H7 (cell line): ENCODE measurements around the gene ETS2. TPM values are rescaled to one million over a fixed set of nuclear protein-coding genes. Genes with fewer than 3 reads are reported as not detected.
"Not testable (repeated sequence)": the region's sequence is repeated elsewhere in the genome, so short reads cannot be mapped to it uniquely, and the experiment has no call there.

Source experiments
- DNase-seq: peaks from one replicate; pipeline ENCODE4 v3.0.0; 2012
- H3K27me3 ChIP-seq: 2 replicates; pipeline ENCODE4 v1.6.0; 2011; ENCODE audit warnings: mild to moderate bottlenecking, low read length; ENCODE audit not compliant: control insufficient read depth, insufficient read depth
- H3K36me3 ChIP-seq: replicated peaks from 2 replicates; pipeline ENCODE4 v1.5.1; 2011; ENCODE audit warnings: low read length; ENCODE audit not compliant: control insufficient read depth, insufficient read depth
- H3K4me3 ChIP-seq: 2 replicates; pipeline ENCODE4 v1.5.1; 2011; ENCODE audit warnings: low read depth, mild to moderate bottlenecking, control low read depth, low read length, moderate library complexity; ENCODE audit not compliant: insufficient read depth
- total RNA-seq: library from RNA; depleted of rRNA; stranded (reverse); fragments of >200 nt; shearing (Covaris generic); gene quantifications from 2 replicates; pipeline ENCODE4 v1.2.3, GENCODE V29; 2014

ETS2 gene
- total RNA-seq, 1 experiment from 2014 or later: 47.9 TPM

DNA sequence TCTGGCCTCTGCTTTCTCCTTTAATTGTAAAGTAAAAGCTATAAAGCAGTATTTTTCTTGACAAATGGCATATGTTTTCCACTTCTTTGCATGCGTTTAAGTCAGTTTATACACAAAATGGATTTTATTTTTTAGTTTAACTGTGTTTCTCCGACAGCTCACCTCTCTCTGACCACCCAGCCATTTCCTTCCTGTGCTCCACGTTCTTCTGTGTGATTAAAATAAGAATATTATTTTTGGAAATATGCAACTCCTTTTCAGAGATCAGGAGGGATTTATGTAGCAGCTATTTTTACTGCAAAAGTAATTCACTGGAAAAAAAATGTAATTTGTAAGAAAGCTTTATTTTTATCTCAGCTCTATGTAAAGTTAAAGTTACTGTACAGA is 18.0 kb downstream of the ETS2 start:
- no peak for DNase-seq
- Histone ChIP-seq H3K4me3 (no peak overlapping the region), H3K36me3 (peaks cover 36% of the 10 kb centered on the region), H3K27me3 (no peaks in the 10 kb centered on the region)

- Histone ChIP-seq H3K4me3 (no peak overlapping the region), H3K27me3 (no peaks in the 10 kb centered on the region), H3K36me3 (peaks cover 34% of the 10 kb centered on the region)
- no peak for DNase-seq
These were observed 18.5 kb downstream of the ETS2 start for GRCh38 chr21:38824124-38824822.

- no peaks in the 10 kb centered on the region for H3K27me3 ChIP-seq
- no peak for DNase-seq
- H3K36me3 ChIP-seq: peaks cover 25% of the 10 kb centered on the region
- H3K4me3 ChIP-seq: no peak overlapping the region
These were observed 19.5 kb downstream of the ETS2 start for GRCh38 chr21:38825269-38825668.

GRCh38 chr21:38825921-38826320 is 20.2 kb downstream of the ETS2 start:
- Histone ChIP-seq H3K4me3 (no peak overlapping the region), H3K36me3 (peaks cover 19% of the 10 kb centered on the region), H3K27me3 (no peaks in the 10 kb centered on the region)
- no peak for DNase-seq

GRCh38 chr21:38828111-38828510 is 22.4 kb downstream of the ETS2 start:
- H3K27me3 ChIP-seq, H3K4me3 ChIP-seq, DNase-seq, H3K36me3 ChIP-seq: not testable (repeated sequence)

GRCh38 chr21:38830671-38831525 is 25.2 kb downstream of the ETS2 start:
- Histone ChIP-seq H3K4me3 (no peak overlapping the region), H3K36me3 (no peaks in the 10 kb centered on the region), H3K27me3 (no peaks in the 10 kb centered on the region)
- DNase-seq: no peak

- Histone ChIP-seq H3K27me3 (no peaks in the 10 kb centered on the region), H3K4me3 (no peak overlapping the region), H3K36me3 (no peaks in the 10 kb centered on the region)
- no peak for DNase-seq
These were observed 26.1 kb downstream of the ETS2 start for GRCh38 chr21:38831526-38832467.

DNA sequence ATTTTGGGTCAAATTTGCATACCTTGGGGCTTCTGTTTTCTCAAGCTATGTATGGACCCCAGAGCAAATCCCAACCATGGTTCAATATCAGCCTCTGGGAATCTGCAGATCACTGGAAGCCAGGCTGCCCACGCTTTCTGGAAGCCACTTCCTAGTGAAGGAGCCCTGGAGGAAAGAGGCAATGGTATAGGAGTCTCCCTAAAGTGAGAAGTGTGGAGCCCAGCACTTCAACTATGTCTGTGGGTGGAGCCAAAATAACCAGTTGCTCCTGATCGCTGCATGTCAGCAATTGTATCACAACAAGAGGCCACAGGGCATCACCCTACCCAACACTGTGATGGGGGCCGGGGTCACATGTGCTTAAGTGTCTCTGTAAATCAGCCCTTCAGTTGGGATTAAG is 26.9 kb downstream of the ETS2 start:
- no peak overlapping the region for H3K4me3 ChIP-seq
- DNase-seq: no peak
- no peaks in the 10 kb centered on the region for H3K27me3 ChIP-seq
- no peaks in the 10 kb centered on the region for H3K36me3 ChIP-seq

DNA sequence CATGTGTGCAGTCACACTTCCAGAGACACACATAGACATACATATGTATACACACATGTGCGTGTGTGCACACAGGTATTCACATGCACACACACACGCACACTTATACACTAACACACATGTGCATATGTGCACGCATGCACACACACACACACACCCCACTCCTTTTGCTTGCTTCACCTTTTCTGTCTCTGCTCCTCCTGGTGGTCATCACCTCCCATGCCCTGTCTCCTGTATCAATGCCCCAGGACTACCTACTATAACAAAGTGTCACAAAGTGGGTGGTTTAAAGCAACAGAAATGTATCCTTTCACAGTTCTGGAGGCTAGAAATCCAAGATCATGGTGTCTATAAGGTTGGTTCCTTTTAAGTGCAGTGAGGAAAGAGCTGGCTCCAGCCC is 27.4 kb downstream of the ETS2 start:
- no peaks in the 10 kb centered on the region for H3K27me3 ChIP-seq
- H3K4me3 ChIP-seq: no peak overlapping the region
- no peak for DNase-seq
- no peaks in the 10 kb centered on the region for H3K36me3 ChIP-seq

DNA sequence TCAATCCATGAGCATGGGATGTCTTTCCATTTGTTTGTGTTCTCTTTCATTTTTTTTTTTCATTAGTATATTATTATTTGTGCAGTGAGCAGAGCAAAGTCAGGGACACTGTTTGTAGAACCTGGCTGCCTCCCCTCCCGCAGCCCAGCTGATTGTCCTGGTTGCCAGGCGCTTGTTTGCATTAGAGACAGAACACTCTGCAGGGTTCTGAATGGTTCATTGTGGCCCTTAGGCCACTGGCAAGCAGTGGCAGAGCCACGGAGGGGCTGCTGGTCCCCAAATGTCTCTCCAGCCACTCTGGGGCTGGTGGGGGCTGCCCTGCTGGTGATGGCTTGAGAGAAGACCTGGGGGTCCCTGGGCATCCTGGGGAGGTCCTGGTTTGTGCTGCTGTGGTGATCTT is 29.0 kb downstream of the ETS2 start:
- no peak for DNase-seq
- Histone ChIP-seq H3K27me3 (no peaks in the 10 kb centered on the region), H3K4me3 (no peak overlapping the region), H3K36me3 (no peaks in the 10 kb centered on the region)

DNA sequence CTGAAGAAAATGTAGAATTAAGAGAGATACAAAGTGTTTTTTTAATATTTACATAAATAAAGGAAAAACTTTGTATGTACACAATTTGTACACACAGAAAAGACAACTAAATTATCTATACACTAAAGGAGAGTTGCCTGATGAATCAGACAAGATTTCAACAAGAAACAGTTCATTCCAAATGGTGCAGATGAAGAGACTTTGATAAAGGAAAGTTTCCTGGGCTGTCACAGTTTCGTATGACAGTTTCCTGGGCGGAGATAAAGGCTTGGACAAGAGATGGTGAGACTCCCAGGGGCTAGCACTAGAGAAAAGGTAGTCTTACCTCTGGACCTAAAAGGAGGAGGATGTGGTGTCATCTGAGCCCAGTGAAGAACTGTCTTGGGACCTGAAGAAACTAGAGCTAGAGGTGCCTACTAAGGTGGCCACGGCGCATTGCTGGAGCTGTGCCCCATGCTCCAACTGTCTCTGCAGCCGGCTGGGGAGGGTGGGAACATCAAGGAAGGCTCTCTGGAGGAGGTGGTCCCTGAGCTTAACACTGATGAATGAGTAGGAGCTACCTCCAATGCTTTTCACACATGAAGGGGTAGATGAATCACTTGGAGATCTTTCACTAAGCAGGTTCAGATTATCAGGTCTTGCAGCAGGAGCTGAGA is 32.2 kb downstream of the ETS2 start:
- H3K36me3 ChIP-seq: no peaks in the 10 kb centered on the region
- no peaks in the 10 kb centered on the region for H3K27me3 ChIP-seq
- DNase-seq: no peak
- no peak overlapping the region for H3K4me3 ChIP-seq

DNA sequence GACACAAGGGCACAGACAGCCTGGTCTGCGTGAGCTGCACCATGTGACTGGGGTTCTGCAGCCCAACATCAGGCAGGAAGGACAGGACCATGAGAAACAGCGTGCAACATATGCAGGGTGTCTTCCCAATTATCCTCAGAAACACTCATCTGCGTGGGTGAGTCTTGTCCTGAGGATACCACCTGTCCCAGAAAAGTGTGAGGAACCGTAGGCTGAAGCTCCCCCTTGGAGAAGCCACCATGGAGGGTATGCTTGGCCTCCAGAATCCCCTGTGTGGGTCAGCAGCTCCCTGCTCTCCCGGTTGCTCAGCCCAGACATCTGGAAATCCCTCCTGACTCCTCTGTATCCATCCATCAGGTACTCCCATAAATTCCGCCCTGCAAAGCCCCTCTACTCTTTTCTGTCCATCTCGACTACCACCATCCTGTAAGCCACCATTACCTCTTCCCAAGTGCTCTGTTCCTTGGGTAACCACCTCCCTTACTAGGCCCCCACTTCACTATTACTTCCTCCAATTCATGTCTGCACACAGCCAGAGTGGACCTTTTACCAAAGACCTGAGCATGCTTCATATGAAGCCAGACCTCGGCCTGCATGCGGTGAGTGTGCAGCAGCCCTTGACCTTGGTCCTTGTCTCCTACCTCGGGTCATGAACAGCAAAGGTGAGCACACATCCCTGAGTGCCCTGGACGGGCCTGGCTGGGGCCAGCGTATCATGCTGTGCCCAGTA is 33.0 kb downstream of the ETS2 start:
- no peak overlapping the region for H3K4me3 ChIP-seq
- no peaks in the 10 kb centered on the region for H3K36me3 ChIP-seq
- no peak for DNase-seq
- H3K27me3 ChIP-seq: no peaks in the 10 kb centered on the region

DNA sequence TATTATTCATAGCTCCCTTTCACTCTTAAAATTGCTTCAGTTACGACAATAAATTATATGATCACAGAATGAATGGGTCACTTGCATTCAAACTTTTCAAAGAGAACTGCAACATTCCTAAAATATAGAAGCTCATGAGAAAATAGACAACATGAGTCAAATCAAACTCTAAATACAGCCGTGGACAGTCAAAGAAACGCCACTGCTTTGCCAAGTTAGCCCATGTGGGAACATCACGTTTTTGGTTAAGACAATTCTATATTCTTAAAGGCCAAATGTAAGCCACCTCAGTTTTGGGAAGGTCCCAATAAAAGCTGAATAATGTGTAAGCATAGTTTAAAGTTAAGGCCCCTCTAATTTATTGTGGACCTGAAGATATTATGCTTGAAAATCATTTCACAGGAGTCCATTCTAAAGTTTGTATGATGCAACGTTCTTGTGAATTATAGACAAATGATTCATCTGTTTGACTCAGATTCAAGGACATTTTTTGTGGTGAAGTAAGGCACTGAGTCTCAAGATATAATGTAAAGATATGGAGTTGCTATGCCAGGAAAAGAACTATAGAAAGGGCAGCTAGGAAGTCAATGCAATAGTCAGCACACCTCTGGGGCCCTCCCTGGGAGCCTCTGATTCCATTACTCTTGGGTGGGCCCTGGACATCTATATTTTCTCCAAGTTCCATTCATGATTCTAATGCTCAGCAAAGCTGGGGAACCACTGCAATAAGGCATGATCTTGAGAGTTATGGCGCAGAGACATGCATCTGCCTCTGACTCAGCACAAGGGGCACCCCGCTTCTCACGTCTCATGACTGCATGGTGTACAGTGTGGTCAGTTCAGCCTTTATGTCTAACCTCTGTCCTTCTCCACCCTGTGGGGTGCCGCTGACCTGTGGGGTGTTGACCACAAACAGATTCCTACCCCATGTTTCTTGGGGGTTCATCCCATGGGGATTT is 33.9 kb downstream of the ETS2 start:
- Histone ChIP-seq H3K27me3 (no peaks in the 10 kb centered on the region), H3K4me3 (no peak overlapping the region), H3K36me3 (no peaks in the 10 kb centered on the region)
- no peak for DNase-seq
